ENCODE results near the gene STX4.

GRCh38 chr16:30990105-30990504, 43.3 kb upstream of the STX4 start:
- TF ChIP-seq CTCF (IDR thresholded peaks at IDR 0.05 in 4 of 5, conservative IDR thresholded peaks at IDR 0.05 in 1 of 5) = no peak
- TF ChIP-seq POLR2A (IDR thresholded peaks at IDR 0.05) = no peak
